Cardiac muscle cell (in vitro differentiated cells and primary cell): ENCODE data around the gene MLLT1. TPM values are rescaled to one million over a fixed set of nuclear protein-coding genes. Genes with fewer than 3 reads are reported as not detected.

Experiments used
- DNase-seq, 2 donors: peaks; one replicate each; pipeline versions ENCODE4 v3.0.0 to v3.0.0-alpha.2; 2010 to 2017; ENCODE audit warnings: low read depth in 1 of 2, low spot score in 1 of 2
- H3K27ac ChIP-seq: fragments of 200-600 bp; sonication (generic); 2 replicates; pipeline ENCODE4 v1.5.1; 2016
- H3K27me3 ChIP-seq: fragments of 200-600 bp; sonication (generic); 2 replicates; pipeline ENCODE4 v1.6.0; 2016; ENCODE audit warnings: control low read depth
- H3K36me3 ChIP-seq: fragments of 200-600 bp; sonication (generic); 2 replicates; pipeline ENCODE4 v1.5.1; 2016; ENCODE audit warnings: control low read depth
- H3K4me1 ChIP-seq: fragments of 200-600 bp; sonication (generic); 2 replicates; pipeline ENCODE4 v1.8.1; 2017; ENCODE audit warnings: low read depth, mild to moderate bottlenecking, mixed run types
- H3K4me3 ChIP-seq: fragments of 200-600 bp; sonication (generic); 2 replicates; pipeline ENCODE4 v1.5.1; 2016; ENCODE audit warnings: mild to moderate bottlenecking
- H3K9me3 ChIP-seq: fragments of 200-600 bp; sonication (generic); 2 replicates; pipeline ENCODE4 v1.5.1; 2017; ENCODE audit warnings: low read depth, mild to moderate bottlenecking, control low read depth
- CTCF ChIP-seq: IDR thresholded peaks from 2 replicates; pipeline ENCODE4 v1.5.1; 2012; ENCODE audit warnings: low read depth, mild to moderate bottlenecking, low read length
- polyA plus RNA-seq: library from polyadenylated mRNA; unstranded; fragments of >200 nt; fragmentation: Nextera tagmentation; extraction: Ambion mirVana; gene quantifications from 2 replicates; pipeline ENCODE4 v1.2.1, GENCODE V29; 2016
- total RNA-seq: library from RNA; depleted of rRNA; stranded (reverse); fragments of >200 nt; gene quantifications from 2 replicates; pipeline ENCODE4 v1.2.3, GENCODE V29; 2016

The MLLT1 gene
- total and polyA plus RNA-seq, 2 experiments from 2014 or later, result 31.1 to 46.9 TPM

GRCh38 chr19:6228551-6229215 is 51.1 kb downstream of the MLLT1 start:
- TF ChIP-seq CTCF, result no peak
- H3K36me3 ChIP-seq, result peaks cover 16% of the 10 kb centered on the region
- no peak for DNase-seq
- H3K4me1 ChIP-seq, result peaks cover 16% of the 10 kb centered on the region
- H3K4me3 ChIP-seq, result no peak overlapping the region
- H3K27me3 ChIP-seq, result no peaks in the 10 kb centered on the region
- no peaks in the 10 kb centered on the region for H3K9me3 ChIP-seq
- peak overlapping the region; percentile 57 for H3K27ac ChIP-seq

- Histone ChIP-seq H3K4me1 (peaks cover 10% of the 10 kb centered on the region), H3K27ac (peak overlapping the region; percentile 57)
Observed at GRCh38 chr19:6227936-6228325, 51.8 kb downstream of the MLLT1 start.

GRCh38 chr19:6227156-6227935 is 52.4 kb downstream of the MLLT1 start:
- H3K4me1 ChIP-seq, result peaks cover 5% of the 10 kb centered on the region

More at GRCh38 chr19:6227936-6228325, 51.8 kb downstream of the MLLT1 start:
- H3K4me3 ChIP-seq, result no peak overlapping the region
- DNase-seq, result no peak
- TF ChIP-seq CTCF, result no peak
- no peaks in the 10 kb centered on the region for H3K27me3 ChIP-seq
- H3K9me3 ChIP-seq, result no peaks in the 10 kb centered on the region
- H3K36me3 ChIP-seq, result peaks cover 16% of the 10 kb centered on the region

GRCh38 chr19:6226444-6227155 is 53.2 kb downstream of the MLLT1 start:
- Histone ChIP-seq H3K4me1 (peaks cover 5% of the 10 kb centered on the region), H3K4me3 (no peak overlapping the region), H3K36me3 (peaks cover 17% of the 10 kb centered on the region), H3K27me3 (no peaks in the 10 kb centered on the region), H3K9me3 (no peaks in the 10 kb centered on the region), H3K27ac (no peak overlapping the region)
- no peak for DNase-seq
- TF ChIP-seq CTCF, result no peak

More at GRCh38 chr19:6227156-6227935, 52.4 kb downstream of the MLLT1 start:
- Histone ChIP-seq H3K27ac (no peak overlapping the region), H3K27me3 (no peaks in the 10 kb centered on the region), H3K9me3 (no peaks in the 10 kb centered on the region), H3K4me3 (no peak overlapping the region), H3K36me3 (peaks cover 16% of the 10 kb centered on the region)
- DNase-seq, result no peak
- TF ChIP-seq CTCF, result no peak

GRCh38 chr19:6226012-6226411 is 53.8 kb downstream of the MLLT1 start:
- no peak for TF ChIP-seq CTCF
- DNase-seq, result no peak
- Histone ChIP-seq H3K9me3 (no peaks in the 10 kb centered on the region), H3K27me3 (no peaks in the 10 kb centered on the region), H3K4me3 (no peak overlapping the region), H3K27ac (no peak overlapping the region), H3K4me1 (peaks cover 5% of the 10 kb centered on the region), H3K36me3 (peaks cover 21% of the 10 kb centered on the region)
